GM21515 (cell line): ENCODE data around the gene MRO.

Experiments
- ATAC-seq: cut with Tn5 transposase; IDR thresholded peaks from one replicate; pipeline ENCODE4 v1.9.1; 2021; ENCODE audit not compliant: unreplicated experiment

The MRO gene

DNA sequence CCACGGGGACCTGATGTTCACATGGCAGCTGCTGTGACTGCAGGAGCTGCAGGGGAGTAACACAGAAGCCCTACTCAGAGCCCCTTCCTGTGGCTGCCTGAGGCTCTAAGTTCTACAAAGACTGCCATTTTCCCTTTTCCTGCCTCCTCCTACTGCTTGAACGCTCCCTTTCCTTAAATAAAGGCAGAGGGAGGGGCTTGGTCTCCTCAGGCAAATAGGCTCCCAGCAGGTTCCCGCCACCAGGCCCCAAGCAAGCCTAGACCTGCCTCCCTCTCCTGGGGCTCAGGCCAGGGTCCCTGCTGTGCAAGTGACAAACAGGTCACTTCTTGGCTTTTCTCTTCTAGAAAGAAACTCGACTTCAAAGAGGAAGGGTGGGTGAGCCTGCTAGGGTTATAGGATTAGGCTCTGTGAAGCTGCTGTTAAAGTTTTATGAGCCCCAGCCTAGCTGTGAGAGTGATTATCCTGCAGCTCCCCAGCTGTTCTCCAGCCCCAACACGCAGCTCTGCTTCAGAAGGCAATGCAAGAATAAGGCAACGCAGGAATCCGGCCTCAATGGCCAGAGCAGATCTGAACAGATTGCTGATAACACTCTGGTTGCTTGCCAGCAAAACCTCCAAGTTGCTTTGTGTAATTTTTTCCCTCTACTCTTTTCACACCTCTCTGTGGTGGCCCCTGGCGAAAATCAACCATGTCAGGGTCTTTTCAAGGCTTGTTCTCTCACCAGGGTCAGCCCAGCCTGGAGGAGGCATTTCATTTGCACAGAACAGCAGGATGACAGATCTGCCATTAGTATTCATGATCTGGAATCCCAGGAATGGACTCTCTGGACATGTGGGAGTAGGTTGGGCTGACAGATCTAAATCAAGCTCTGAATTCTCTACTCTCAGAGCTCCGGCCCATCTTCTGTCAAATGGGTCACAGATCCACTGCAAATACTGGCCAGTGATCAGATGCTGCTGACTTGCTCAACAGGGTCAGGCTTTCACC, 71.3 kb downstream of the MRO start:
- ATAC-seq: no peak

- no peak for ATAC-seq
Measured at GRCh38 chr18:50747849-50748242, 72.0 kb downstream of the MRO start.

DNA sequence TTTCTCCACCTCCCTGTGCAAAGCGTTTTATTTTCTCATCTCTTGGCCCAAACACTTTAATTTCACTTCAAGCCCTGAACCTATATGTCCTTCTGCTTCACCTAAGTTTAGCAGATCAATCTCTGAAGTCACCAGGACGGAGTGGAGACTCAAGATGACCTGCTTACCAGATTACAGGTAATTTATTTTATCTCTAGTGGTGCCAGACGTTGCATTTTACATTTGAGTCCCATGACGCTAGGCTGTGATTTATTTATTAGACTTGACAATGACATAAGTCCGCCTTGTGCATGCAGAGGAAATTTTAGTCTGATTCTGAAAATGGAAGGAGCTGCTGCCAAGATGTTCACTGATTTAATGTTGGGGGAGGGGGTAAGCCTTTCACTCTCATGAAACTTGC, 73.9 kb downstream of the MRO start:
- ATAC-seq: no peak
